ENCODE measurements around the gene HYAL3. TPM values are rescaled to one million over a fixed set of nuclear protein-coding genes. Genes with fewer than 3 reads are reported as not detected.

The HYAL3 gene
- total and polyA plus RNA-seq, 2 of the 8 experiments (the other 6 are each of a cell fraction or from before 2014, with no cell fraction given), result 3.2 to 12.2 TPM

Other genes with a start within 250 kb of the HYAL3 start
- 82.7 and 83.7 TPM in 2 replicates for gene RBM5, start 210.5 kb downstream of the HYAL3 start, total RNA-seq (2021; fragmentation: NEBNext Ultra II Directional; extraction: Animal tissue kit (Norgen Biotek cat#: 25700))
- 98.8 and 144 TPM in 2 replicates for gene RBM5, start 210.5 kb downstream of the HYAL3 start, polyA plus RNA-seq (2011; rRNA removed)
- gene SEMA3F, start 144.1 kb downstream of the HYAL3 start, total RNA-seq (2021; fragmentation: NEBNext Ultra II Directional; extraction: Animal tissue kit (Norgen Biotek cat#: 25700)), result 37.0 and 39.6 TPM in 2 replicates
- gene SEMA3F, start 144.1 kb downstream of the HYAL3 start, polyA plus RNA-seq (2011; rRNA removed), result 20.3 and 36.0 TPM in 2 replicates
- gene GNAT1, start 107.8 kb downstream of the HYAL3 start, total RNA-seq (2021; fragmentation: NEBNext Ultra II Directional; extraction: Animal tissue kit (Norgen Biotek cat#: 25700)), result not detected in 2 replicates
- 0.08 and 0.20 TPM in 2 replicates for gene GNAT1, start 107.8 kb downstream of the HYAL3 start, polyA plus RNA-seq (2011; rRNA removed)
- 0.57 and 1.2 TPM in 2 replicates for gene SLC38A3, start 94.1 kb downstream of the HYAL3 start, total RNA-seq (2021; fragmentation: NEBNext Ultra II Directional; extraction: Animal tissue kit (Norgen Biotek cat#: 25700))
- gene SLC38A3, start 94.1 kb downstream of the HYAL3 start, polyA plus RNA-seq (2011; rRNA removed), result 3.7 and 4.7 TPM in 2 replicates
- 168 and 169 TPM in 2 replicates for gene GNAI2, start 63.2 kb downstream of the HYAL3 start, total RNA-seq (2021; fragmentation: NEBNext Ultra II Directional; extraction: Animal tissue kit (Norgen Biotek cat#: 25700))
- gene GNAI2, start 63.2 kb downstream of the HYAL3 start, polyA plus RNA-seq (2011; rRNA removed), result 516 and 539 TPM in 2 replicates
- gene SEMA3B, start 30.3 kb downstream of the HYAL3 start, total RNA-seq (2021; fragmentation: NEBNext Ultra II Directional; extraction: Animal tissue kit (Norgen Biotek cat#: 25700)), result 4.7 and 4.8 TPM in 2 replicates
- 3.0 and 7.1 TPM in 2 replicates for gene SEMA3B, start 30.3 kb downstream of the HYAL3 start, polyA plus RNA-seq (2011; rRNA removed)
- 0.57 and 0.58 TPM in 2 replicates for gene LSMEM2, start 20.3 kb downstream of the HYAL3 start, total RNA-seq (2021; fragmentation: NEBNext Ultra II Directional; extraction: Animal tissue kit (Norgen Biotek cat#: 25700))
- 0.68 and 0.94 TPM in 2 replicates for gene LSMEM2, start 20.3 kb downstream of the HYAL3 start, polyA plus RNA-seq (2011; rRNA removed)
- 88.8 and 97.8 TPM in 2 replicates for gene IFRD2, start 7.0 kb downstream of the HYAL3 start, total RNA-seq (2021; fragmentation: NEBNext Ultra II Directional; extraction: Animal tissue kit (Norgen Biotek cat#: 25700))
- gene IFRD2, start 7.0 kb downstream of the HYAL3 start, polyA plus RNA-seq (2011; rRNA removed), result 76.7 and 123 TPM in 2 replicates
- 10.1 and 11.3 TPM in 2 replicates for gene NAA80, start within 50 bp of the HYAL3 start, total RNA-seq (2021; fragmentation: NEBNext Ultra II Directional; extraction: Animal tissue kit (Norgen Biotek cat#: 25700))
- 16.7 and 23.9 TPM in 2 replicates for gene NAA80, start within 50 bp of the HYAL3 start, polyA plus RNA-seq (2011; rRNA removed)
- 1.7 and 2.0 TPM in 2 replicates for gene HYAL1, start 4.2 kb upstream of the HYAL3 start, total RNA-seq (2021; fragmentation: NEBNext Ultra II Directional; extraction: Animal tissue kit (Norgen Biotek cat#: 25700))
- gene HYAL1, start 4.2 kb upstream of the HYAL3 start, polyA plus RNA-seq (2011; rRNA removed), result 5.4 and 9.1 TPM in 2 replicates
- 51.9 and 52.2 TPM in 2 replicates for gene HYAL2, start 23.3 kb upstream of the HYAL3 start, total RNA-seq (2021; fragmentation: NEBNext Ultra II Directional; extraction: Animal tissue kit (Norgen Biotek cat#: 25700))
- gene HYAL2, start 23.3 kb upstream of the HYAL3 start, polyA plus RNA-seq (2011; rRNA removed), result 176 and 199 TPM in 2 replicates
- 30.8 and 33.3 TPM in 2 replicates for gene TUSC2, start 28.8 kb upstream of the HYAL3 start, total RNA-seq (2021; fragmentation: NEBNext Ultra II Directional; extraction: Animal tissue kit (Norgen Biotek cat#: 25700))
- 65.4 and 73.6 TPM in 2 replicates for gene TUSC2, start 28.8 kb upstream of the HYAL3 start, polyA plus RNA-seq (2011; rRNA removed)
- gene RASSF1, start 41.4 kb upstream of the HYAL3 start, total RNA-seq (2021; fragmentation: NEBNext Ultra II Directional; extraction: Animal tissue kit (Norgen Biotek cat#: 25700)), result 10.3 and 11.2 TPM in 2 replicates
- gene RASSF1, start 41.4 kb upstream of the HYAL3 start, polyA plus RNA-seq (2011; rRNA removed), result 15.7 and 15.9 TPM in 2 replicates
- gene ZMYND10, start 46.3 kb upstream of the HYAL3 start, total RNA-seq (2021; fragmentation: NEBNext Ultra II Directional; extraction: Animal tissue kit (Norgen Biotek cat#: 25700)), result 0.54 and 0.56 TPM in 2 replicates
- 0.79 and 0.93 TPM in 2 replicates for gene ZMYND10, start 46.3 kb upstream of the HYAL3 start, polyA plus RNA-seq (2011; rRNA removed)
- gene NPRL2, start 51.4 kb upstream of the HYAL3 start, total RNA-seq (2021; fragmentation: NEBNext Ultra II Directional; extraction: Animal tissue kit (Norgen Biotek cat#: 25700)), result 25.0 and 28.4 TPM in 2 replicates
- gene NPRL2, start 51.4 kb upstream of the HYAL3 start, polyA plus RNA-seq (2011; rRNA removed), result 51.4 and 52.3 TPM in 2 replicates
- 9.8 and 9.9 TPM in 2 replicates for gene CYB561D2, start 51.5 kb upstream of the HYAL3 start, total RNA-seq (2021; fragmentation: NEBNext Ultra II Directional; extraction: Animal tissue kit (Norgen Biotek cat#: 25700))
- gene CYB561D2, start 51.5 kb upstream of the HYAL3 start, polyA plus RNA-seq (2011; rRNA removed), result 34.0 and 34.5 TPM in 2 replicates
- 25.3 and 25.4 TPM in 2 replicates for gene TMEM115, start 60.1 kb upstream of the HYAL3 start, total RNA-seq (2021; fragmentation: NEBNext Ultra II Directional; extraction: Animal tissue kit (Norgen Biotek cat#: 25700))
- gene TMEM115, start 60.1 kb upstream of the HYAL3 start, polyA plus RNA-seq (2011; rRNA removed), result 32.4 and 41.9 TPM in 2 replicates
- gene CACNA2D2, start 204.2 kb upstream of the HYAL3 start, total RNA-seq (2021; fragmentation: NEBNext Ultra II Directional; extraction: Animal tissue kit (Norgen Biotek cat#: 25700)), result 14.0 and 14.1 TPM in 2 replicates
- 24.9 and 25.0 TPM in 2 replicates for gene CACNA2D2, start 204.2 kb upstream of the HYAL3 start, polyA plus RNA-seq (2011; rRNA removed)

Measured in H1 (cell line).